Endothelial cell of umbilical vein (primary cell): ENCODE measurements around the gene DGKI. TPM values are rescaled to one million over a fixed set of nuclear protein-coding genes. Genes with fewer than 3 reads are reported as not detected.

Experiments used
- BruUV-seq: library from RNA; stranded (reverse); fragments of 400-500 nt; replicated peaks from 2 replicates; lab custom pipeline; 2021; lab: Mats Ljungman, UMichigan
- CTCF ChIA-PET: fragments of 300-600, 350-600 bp; sonication (Branson Sonifier 250); formaldehyde crosslinking; loops from one replicate; lab custom pipeline; 2021; ENCODE audit warnings: antibody characterized with exemption, inconsistent platforms; lab: Charles Lee
- POLR2A ChIA-PET: fragments of 300-600, 350-600 bp; sonication (Branson Sonifier 250); formaldehyde crosslinking; loops from one replicate; lab custom pipeline; 2021; ENCODE audit warnings: antibody characterized with exemption, inconsistent platforms; lab: Charles Lee
- DNase-seq: peaks from one replicate; pipeline ENCODE4 v3.0.0-alpha.2; 2011; ENCODE audit warnings: low read depth, low spot score
- FAIRE-seq: peaks from 2 replicates; lab custom pipeline; 2011; peaks lifted over from hg19 to GRCh38; lab: Jason Lieb, UNC
- H2AFZ ChIP-seq: 2 replicates; pipeline ENCODE4 v1.6.0; 2012; ENCODE audit warnings: low read depth, low read length, control low read depth, inconsistent platforms
- H3K27ac ChIP-seq: 2 replicates; pipeline ENCODE4 v1.5.1; 2011; ENCODE audit warnings: low read depth, mild to moderate bottlenecking, control low read depth, low read length, moderate library complexity; ENCODE audit not compliant: insufficient read depth
- H3K27me3 ChIP-seq, 2 experiments: 2 replicates each; pipeline versions ENCODE4 v1.6.0 to v1.6.1; 2011; ENCODE audit warnings: low read length in 2 of 2, mixed read lengths in 1 of 2; ENCODE audit not compliant: control insufficient read depth in 2 of 2, insufficient read depth in 2 of 2
- H3K36me3 ChIP-seq, 2 experiments: 2 replicates in 1 of 2; 3 replicates in 1 of 2; pipeline ENCODE4 v1.5.1; 2011; ENCODE audit warnings: low read length in 2 of 2, mild to moderate bottlenecking in 1 of 2, moderate library complexity in 1 of 2; ENCODE audit not compliant: control insufficient read depth in 2 of 2, insufficient read depth in 2 of 2; ENCODE audit errors: extremely low read depth in 1 of 2
- H3K4me1 ChIP-seq: 3 replicates; pipeline ENCODE4 v1.5.1; 2011; ENCODE audit warnings: mild to moderate bottlenecking, low read length; ENCODE audit not compliant: control insufficient read depth, insufficient read depth; ENCODE audit errors: extremely low read depth
- H3K4me2 ChIP-seq: 2 replicates; pipeline ENCODE4 v1.6.1; 2011; ENCODE audit warnings: low read length, control low read depth, mixed read lengths; ENCODE audit not compliant: insufficient read depth
- H3K4me3 ChIP-seq, 3 experiments: fragments of 200-600 bp in 1 of 3; sonication (generic), shearing (Covaris generic) in 1 of 3; replicated peaks in 1 of 3; 2 replicates each; pipeline ENCODE4 v1.5.1; 2011 to 2016; ENCODE audit warnings: control low read depth in 3 of 3, low read length in 3 of 3, mild to moderate bottlenecking in 2 of 3, inconsistent platforms in 1 of 3, low read depth in 1 of 3, moderate library complexity in 1 of 3; ENCODE audit not compliant: insufficient read depth in 1 of 3
- H3K79me2 ChIP-seq: 2 replicates; pipeline ENCODE4 v1.6.0; 2012; ENCODE audit warnings: low read length, inconsistent platforms; ENCODE audit not compliant: control insufficient read depth, insufficient read depth
- H3K9ac ChIP-seq: replicated peaks from 2 replicates; pipeline ENCODE3; 2011; ENCODE audit warnings: low read length, control low read depth; ENCODE audit not compliant: insufficient read depth; ENCODE audit errors: extremely low read depth
- H3K9me1 ChIP-seq: replicated peaks from 3 replicates; pipeline ENCODE4 v1.6.0; 2011; ENCODE audit warnings: mild to moderate bottlenecking, low read length; ENCODE audit not compliant: control insufficient read depth, insufficient read depth; ENCODE audit errors: extremely low read depth
- H3K9me3 ChIP-seq: replicated peaks from 2 replicates; pipeline ENCODE4 v1.5.1; 2012; ENCODE audit warnings: low read length, inconsistent platforms; ENCODE audit not compliant: control insufficient read depth, insufficient read depth
- H4K20me1 ChIP-seq: replicated peaks from 2 replicates; pipeline ENCODE3; 2011; ENCODE audit warnings: mild to moderate bottlenecking, low read length; ENCODE audit not compliant: control insufficient read depth, insufficient read depth; ENCODE audit errors: extremely low read depth
- EZH2 ChIP-seq: IDR thresholded peaks from 2 replicates; pipeline ENCODE4 v1.6.1; 2012; ENCODE audit warnings: borderline replicate concordance, low read depth, mild to moderate bottlenecking, moderate library complexity, low read length, inconsistent platforms; ENCODE audit not compliant: severe bottlenecking
- FOS ChIP-seq: IDR thresholded peaks from 2 replicates; pipeline ENCODE4 v1.6.1; 2011; ENCODE audit warnings: mild to moderate bottlenecking, low read length, moderate library complexity, borderline replicate concordance; ENCODE audit not compliant: insufficient read depth
- GATA2 ChIP-seq: IDR thresholded peaks from 2 replicates; pipeline ENCODE4 v1.7.0; 2011; ENCODE audit warnings: low read depth, mild to moderate bottlenecking, moderate library complexity, mixed read lengths, low read length; ENCODE audit not compliant: insufficient read length, insufficient read depth
- JUN ChIP-seq: IDR thresholded peaks from 2 replicates; pipeline ENCODE4 v1.6.1; 2011; ENCODE audit warnings: borderline replicate concordance, low read depth; ENCODE audit not compliant: insufficient read length, insufficient read depth
- MYC ChIP-seq: IDR thresholded peaks from one replicate; pipeline ENCODE4 v1.6.1; 2011; ENCODE audit warnings: mild to moderate bottlenecking, low read depth, low read length
- POLR2A ChIP-seq: IDR thresholded peaks from 2 replicates; pipeline ENCODE4 v1.6.1; 2012; ENCODE audit warnings: low read depth, mild to moderate bottlenecking, control low read depth, low read length
- POLR2AphosphoS5 ChIP-seq: IDR thresholded peaks from 2 replicates; pipeline ENCODE4 v1.6.1; 2012; ENCODE audit warnings: low read depth, mild to moderate bottlenecking, control low read depth, low read length, moderate library complexity; ENCODE audit not compliant: insufficient read depth
- dilution Hi-C: fragments of 300-500 bp; cut with MboI; formaldehyde crosslinking; loops from one replicate; pipeline ENCODE4 v1.15.0; 2019; ENCODE audit warnings: low sequenced_read_pairs; ENCODE audit not compliant: extremely low pct_ligation_motif_present
- intact Hi-C: fragments of 100-400 bp; cut with micrococcal nuclease; formaldehyde crosslinking; loops from one replicate; pipeline ENCODE4 v1.10.0; 2022
- polyA plus RNA-seq, 4 experiments: library from polyadenylated mRNA; depleted of rRNA in 3 of 4; stranded (reverse) in 3 of 4; unstranded in 1 of 4; fragments of >200 nt; gene quantifications; 2 replicates each; pipeline versions ENCODE4 v1.2.1 to v1.2.3, GENCODE V29; 2011 to 2012; ENCODE audit warnings: missing spikeins in 1 of 4
- total RNA-seq: library from RNA; stranded (reverse); gene quantifications from 2 replicates; pipeline ENCODE4 v1.2.3, GENCODE V29; 2021
- TF ChIP-seq, protein P1 (sequence below), 2 donors: IDR thresholded peaks; 1 replicate in 1 of 2; 2 replicates in 1 of 2; pipeline ENCODE4 v1.5.1; 2011; ENCODE audit warnings: low read length in 2 of 2, mild to moderate bottlenecking in 2 of 2, moderate library complexity in 2 of 2, control low read depth in 1 of 2, inconsistent platforms in 1 of 2, low read depth in 1 of 2; ENCODE audit not compliant: insufficient read depth in 1 of 2; ENCODE audit errors: extremely low read depth in 1 of 2
- TF ChIP-seq, protein P2 (sequence below): IDR thresholded peaks from 2 replicates; pipeline ENCODE4 v1.6.1; 2011; ENCODE audit not compliant: insufficient read depth, insufficient read length

DGKI gene
- total and polyA plus RNA-seq, 2 donors (not counting 3 experiments of a cell fraction or from before 2014, with no cell fraction given), result 0.11 to 0.51 TPM

DNA sequence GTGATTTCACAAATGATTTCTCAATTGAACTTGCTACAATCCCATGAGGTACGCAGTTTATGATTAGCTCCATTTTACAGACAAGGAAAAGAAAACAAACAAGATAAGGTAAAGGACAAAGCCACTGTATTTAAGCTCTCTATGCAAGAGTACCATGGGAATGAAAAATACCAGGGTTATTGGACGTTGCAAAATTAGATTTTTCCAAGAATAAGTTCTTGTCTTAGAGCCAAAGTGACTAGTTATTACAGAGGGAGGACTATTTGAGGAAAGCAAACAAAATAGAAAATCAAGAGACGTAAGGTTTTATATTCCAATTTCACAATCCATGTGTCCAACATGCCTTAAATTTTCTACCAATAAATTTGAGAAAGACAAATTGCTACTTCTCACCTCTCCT is 405.3 kb downstream of the DGKI start:
- H3K4me2 ChIP-seq, result no peak overlapping the region
- ChIA-PET CTCF (no interaction called here), POLR2A (no interaction called here)
- no peak overlapping the region for H2AFZ ChIP-seq
- no peaks in the 10 kb centered on the region for H3K9me1 ChIP-seq
- BruUV-seq, result no TSS peak
- TF ChIP-seq JUN, result no peak
- TF ChIP-seq FOS, result no peak
- no peak for TF ChIP-seq POLR2AphosphoS5
- TF ChIP-seq EZH2, result no peak
- TF ChIP-seq, protein P1, sequence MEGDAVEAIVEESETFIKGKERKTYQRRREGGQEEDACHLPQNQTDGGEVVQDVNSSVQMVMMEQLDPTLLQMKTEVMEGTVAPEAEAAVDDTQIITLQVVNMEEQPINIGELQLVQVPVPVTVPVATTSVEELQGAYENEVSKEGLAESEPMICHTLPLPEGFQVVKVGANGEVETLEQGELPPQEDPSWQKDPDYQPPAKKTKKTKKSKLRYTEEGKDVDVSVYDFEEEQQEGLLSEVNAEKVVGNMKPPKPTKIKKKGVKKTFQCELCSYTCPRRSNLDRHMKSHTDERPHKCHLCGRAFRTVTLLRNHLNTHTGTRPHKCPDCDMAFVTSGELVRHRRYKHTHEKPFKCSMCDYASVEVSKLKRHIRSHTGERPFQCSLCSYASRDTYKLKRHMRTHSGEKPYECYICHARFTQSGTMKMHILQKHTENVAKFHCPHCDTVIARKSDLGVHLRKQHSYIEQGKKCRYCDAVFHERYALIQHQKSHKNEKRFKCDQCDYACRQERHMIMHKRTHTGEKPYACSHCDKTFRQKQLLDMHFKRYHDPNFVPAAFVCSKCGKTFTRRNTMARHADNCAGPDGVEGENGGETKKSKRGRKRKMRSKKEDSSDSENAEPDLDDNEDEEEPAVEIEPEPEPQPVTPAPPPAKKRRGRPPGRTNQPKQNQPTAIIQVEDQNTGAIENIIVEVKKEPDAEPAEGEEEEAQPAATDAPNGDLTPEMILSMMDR (IDR thresholded peaks at IDR 0.05; ENCODE audit: extremely low read depth in 1 of 2, insufficient read depth in 1 of 2, low read depth in 1 of 2, low read length in 2 of 2), result no peak
- no peak for TF ChIP-seq POLR2A
- no peak for TF ChIP-seq GATA2
- TF ChIP-seq MYC, result no peak
- TF ChIP-seq, protein P2, sequence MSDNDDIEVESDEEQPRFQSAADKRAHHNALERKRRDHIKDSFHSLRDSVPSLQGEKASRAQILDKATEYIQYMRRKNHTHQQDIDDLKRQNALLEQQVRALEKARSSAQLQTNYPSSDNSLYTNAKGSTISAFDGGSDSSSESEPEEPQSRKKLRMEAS, result no peak
- H3K9me3 ChIP-seq, result no peaks in the 10 kb centered on the region
- no peaks in the 10 kb centered on the region for H3K79me2 ChIP-seq
- dilution Hi-C loops (no loop called here), intact Hi-C loops (no loop called here)
- H3K4me1 ChIP-seq, result no peaks in the 10 kb centered on the region
- DNase-seq (no peak), FAIRE-seq (no peak)
- no peak overlapping the region for H3K27ac ChIP-seq
- no peaks in the 10 kb centered on the region for H4K20me1 ChIP-seq
- no peaks in the 10 kb centered on the region for H3K27me3 ChIP-seq
- H3K9ac ChIP-seq, result no peak overlapping the region
- no peak overlapping the region for H3K4me3 ChIP-seq
- no peaks in the 10 kb centered on the region for H3K36me3 ChIP-seq
